ENCODE results near the gene LAMP5. TPM values are rescaled to one million over a fixed set of nuclear protein-coding genes. Genes with fewer than 3 reads are reported as not detected.

The LAMP5 gene
- total RNA-seq, 4 donors from 2014 or later: not detected

- no peak for ATAC-seq
- no peak for TF ChIP-seq POLR2A (IDR thresholded peaks at IDR 0.05)
- TF ChIP-seq CTCF (IDR thresholded peaks at IDR 0.05 in 4 of 5, conservative IDR thresholded peaks at IDR 0.05 in 1 of 5): no peak
- Histone ChIP-seq H3K4me1 (no peaks in the 10 kb centered on the region), H3K9me3 (no peaks in the 10 kb centered on the region), H3K36me3 (no peaks in the 10 kb centered on the region), H3K27ac (no peak overlapping the region), H3K27me3 (no peaks in the 10 kb centered on the region), H3K4me3 (no peak overlapping the region)
- in situ Hi-C loops (cut with MboI; ENCODE audit: low sequenced_read_pairs in 4 of 4) (no loop called here), intact Hi-C loops (cut with DNase I; ENCODE audit: low total_unique reads) (no loop called here)
- DNase-seq: no peak
Measured at GRCh38 chr20:9550871-9551270, 36.5 kb downstream of the LAMP5 start.

- ATAC-seq: no peak
- Histone ChIP-seq H3K4me1 (no peaks in the 10 kb centered on the region), H3K27ac (no peak overlapping the region), H3K4me3 (no peak overlapping the region), H3K9me3 (no peaks in the 10 kb centered on the region), H3K27me3 (no peaks in the 10 kb centered on the region), H3K36me3 (no peaks in the 10 kb centered on the region)
- TF ChIP-seq POLR2A (IDR thresholded peaks at IDR 0.05) (no peak), CTCF (IDR thresholded peaks at IDR 0.05 in 4 of 5, conservative IDR thresholded peaks at IDR 0.05 in 1 of 5) (no peak)
- DNase-seq: no peak
- intact Hi-C loops (cut with DNase I; ENCODE audit: low total_unique reads) (no loop called here), in situ Hi-C loops (cut with MboI; ENCODE audit: low sequenced_read_pairs in 4 of 4) (no loop called here)
Measured at GRCh38 chr20:9551808-9552550, 37.6 kb downstream of the LAMP5 start.

GRCh38 chr20:9555781-9556180, 41.4 kb downstream of the LAMP5 start:
- ATAC-seq (no peak), DNase-seq (no peak)
- Histone ChIP-seq H3K27me3 (peaks cover 0 to 3% (median 0%) of the 10 kb centered on the region in 3 donors), H3K36me3 (no peaks in the 10 kb centered on the region), H3K4me3 (no peak overlapping the region), H3K9me3 (no peaks in the 10 kb centered on the region), H3K27ac (no peak overlapping the region), H3K4me1 (no peaks in the 10 kb centered on the region)
- intact Hi-C loops (cut with DNase I; ENCODE audit: low total_unique reads) (no loop called here), in situ Hi-C loops (cut with MboI; ENCODE audit: low sequenced_read_pairs in 4 of 4) (no loop called here)
- TF ChIP-seq POLR2A (IDR thresholded peaks at IDR 0.05) (no peak), CTCF (IDR thresholded peaks at IDR 0.05 in 4 of 5, conservative IDR thresholded peaks at IDR 0.05 in 1 of 5) (no peak)

GRCh38 chr20:9557411-9557810, 43.0 kb downstream of the LAMP5 start:
- in situ Hi-C loops (cut with MboI; ENCODE audit: low sequenced_read_pairs in 4 of 4) (no loop called here), intact Hi-C loops (cut with DNase I; ENCODE audit: low total_unique reads) (no loop called here)
- DNase-seq: no peak

More at GRCh38 chr20:9557411-9557810, 43.0 kb downstream of the LAMP5 start:
- Histone ChIP-seq H3K4me1 (no peaks in the 10 kb centered on the region), H3K4me3 (no peak overlapping the region), H3K27me3 (peaks cover 0 to 3% (median 0%) of the 10 kb centered on the region in 3 donors), H3K36me3 (no peaks in the 10 kb centered on the region), H3K9me3 (no peaks in the 10 kb centered on the region), H3K27ac (no peak overlapping the region)
- TF ChIP-seq CTCF (IDR thresholded peaks at IDR 0.05 in 4 of 5, conservative IDR thresholded peaks at IDR 0.05 in 1 of 5): no peak
- no peak for ATAC-seq
